GM19240 (cell line): Measurements from ENCODE around the gene PCAT7.
"Not testable (repeated sequence)": the region's sequence is repeated elsewhere in the genome, so short reads cannot be mapped to it uniquely, and the experiment has no call there.

Experiments used
- DNase-seq: peaks from one replicate; pipeline ENCODE4 v3.0.0; 2011; ENCODE audit warnings: low spot score; ENCODE audit not compliant: insufficient read length

PCAT7 gene

DNA sequence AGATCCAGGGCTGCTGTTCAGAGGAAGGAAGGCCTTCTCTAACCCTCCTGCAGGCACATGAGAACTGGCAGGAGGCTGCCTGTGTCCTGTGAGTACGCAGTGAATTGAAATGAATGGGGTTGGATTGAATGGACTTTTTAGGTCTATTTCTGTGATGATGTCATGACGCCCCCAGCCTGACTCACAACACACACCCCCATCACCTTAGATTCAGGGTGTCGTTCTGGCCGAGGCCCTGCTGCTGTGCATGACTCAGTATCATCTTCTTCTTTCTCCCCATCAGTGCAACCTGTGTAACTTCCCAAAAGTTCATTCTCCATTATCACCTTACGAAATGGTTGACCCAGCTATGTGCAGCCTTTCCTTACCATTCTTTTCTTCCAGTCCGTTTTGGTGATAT lies 5.4 kb downstream of the PCAT7 start:
- no peak for DNase-seq

DNA sequence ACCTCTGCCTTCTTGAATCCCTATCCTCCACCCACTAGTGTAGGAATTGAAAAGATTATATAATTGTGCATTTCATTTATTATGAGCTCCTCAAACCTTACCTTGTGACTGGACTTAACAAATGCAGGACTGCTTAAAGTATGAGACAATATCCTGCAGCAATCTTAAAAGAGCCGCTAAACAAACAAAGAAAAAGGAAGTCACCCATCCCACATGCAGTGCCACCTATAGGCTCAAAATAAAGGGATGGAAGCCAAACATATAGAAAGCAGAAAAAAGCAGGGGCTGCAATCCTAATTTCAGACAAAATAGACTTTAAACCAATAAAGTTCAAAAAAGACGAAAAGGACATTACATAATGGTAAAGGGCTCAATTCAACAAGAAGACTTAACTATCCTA lies 8.7 kb downstream of the PCAT7 start:
- no peak for DNase-seq

DNA sequence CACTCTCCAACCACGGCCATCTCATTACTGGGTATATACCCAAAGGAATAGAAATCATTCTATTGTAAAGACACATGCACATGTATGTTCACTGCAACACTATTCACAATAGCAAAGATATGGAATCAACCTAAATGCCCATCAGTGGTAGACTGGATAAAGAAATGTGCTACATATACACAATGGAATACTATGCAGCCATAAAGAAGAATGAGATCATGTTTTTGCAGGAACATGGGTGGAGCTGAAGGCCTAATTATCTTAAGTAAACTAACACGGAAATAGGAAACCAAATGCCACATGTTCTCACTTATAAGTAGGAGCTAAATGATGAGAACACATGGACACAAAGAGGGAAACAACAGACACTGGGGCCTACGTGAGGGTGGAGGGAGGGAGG lies 9.4 kb downstream of the PCAT7 start:
- DNase-seq = not testable (repeated sequence)

DNA sequence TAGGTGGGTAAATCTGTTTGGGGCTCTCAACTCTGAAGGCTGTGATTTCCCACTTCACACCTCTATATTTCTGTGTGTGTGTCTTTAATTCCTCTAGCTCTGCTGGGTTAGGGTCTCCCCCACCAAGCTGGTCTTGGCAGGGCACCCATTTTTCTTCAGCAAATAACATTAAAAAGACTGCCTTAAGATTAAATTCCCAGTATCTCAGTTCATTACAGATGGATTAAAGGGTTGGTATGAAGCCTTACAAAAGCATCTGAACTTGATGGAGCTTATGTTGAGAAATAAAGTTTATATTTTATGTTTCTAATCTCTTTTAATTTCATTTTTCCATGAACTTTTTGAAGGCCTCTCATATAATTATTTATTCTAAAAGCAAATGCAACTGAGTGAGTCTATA lies 11.7 kb downstream of the PCAT7 start:
- no peak for DNase-seq

- no peak for DNase-seq
These were observed 12.4 kb downstream of the PCAT7 start for GRCh38 chr9:94567271-94567670.

GRCh38 chr9:94568250-94568889 lies 13.5 kb downstream of the PCAT7 start:
- no peak for DNase-seq

- no peak for DNase-seq
These were observed 14.3 kb downstream of the PCAT7 start for GRCh38 chr9:94568972-94569712.

GRCh38 chr9:94576131-94576530 lies 21.2 kb downstream of the PCAT7 start:
- no peak for DNase-seq

DNA sequence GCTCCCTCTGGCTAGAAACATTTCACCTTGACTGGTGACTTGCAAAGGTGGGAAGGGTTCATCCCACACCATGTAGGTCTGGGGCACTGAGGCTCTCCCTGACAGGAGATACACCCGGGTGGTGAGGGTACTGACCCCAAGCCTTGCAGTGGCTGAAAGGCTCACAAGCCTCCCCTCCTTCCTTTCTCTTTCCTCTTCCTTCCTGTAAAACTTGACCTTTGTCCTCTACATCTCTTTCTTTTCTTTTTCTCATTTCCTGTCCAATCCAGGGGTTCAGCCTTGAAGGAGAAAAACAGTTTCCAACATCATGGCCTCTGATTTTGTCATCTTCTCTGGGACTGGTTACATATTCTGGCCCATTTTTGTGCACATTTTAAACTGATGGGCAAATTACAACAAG lies 22.2 kb downstream of the PCAT7 start:
- no peak for DNase-seq

DNA sequence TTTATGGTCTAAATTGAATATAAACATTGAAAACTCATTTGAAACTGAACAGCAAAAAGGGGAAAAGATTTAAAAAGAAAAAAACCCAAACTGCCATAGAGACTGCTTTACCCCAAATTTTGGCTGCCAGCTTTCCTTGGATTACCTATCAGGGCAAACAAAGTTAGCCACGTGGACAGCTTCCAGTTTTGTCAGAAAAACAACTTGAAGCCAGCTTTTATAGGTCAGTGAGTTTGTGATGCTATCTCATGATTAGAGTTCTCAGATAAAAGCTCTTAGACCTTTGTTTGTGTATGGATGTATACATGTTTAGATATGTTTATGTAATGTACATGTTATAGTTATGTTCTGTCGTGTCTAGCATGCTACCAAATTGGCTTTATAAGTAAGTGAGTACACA lies 22.7 kb downstream of the PCAT7 start:
- DNase-seq = no peak

DNA sequence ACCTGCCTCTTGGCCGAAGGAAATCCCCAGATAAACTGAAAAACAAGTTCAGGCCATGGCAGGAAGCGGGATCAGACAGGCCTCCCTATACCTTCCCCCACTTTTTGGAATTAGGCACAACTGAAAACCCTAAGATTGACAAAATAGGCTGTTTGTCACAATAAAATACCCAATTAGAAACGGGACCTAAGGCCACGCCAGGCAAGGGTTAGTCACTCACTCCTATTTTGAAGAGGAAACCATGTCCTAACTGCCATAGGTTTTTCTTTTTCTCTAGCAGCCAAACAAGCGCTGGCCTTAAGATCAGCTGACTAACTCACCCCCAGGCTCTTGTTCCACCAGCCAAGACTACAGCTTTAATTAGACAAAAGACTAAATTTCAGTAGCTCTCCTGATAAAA lies 26.8 kb downstream of the PCAT7 start:
- no peak for DNase-seq

DNA sequence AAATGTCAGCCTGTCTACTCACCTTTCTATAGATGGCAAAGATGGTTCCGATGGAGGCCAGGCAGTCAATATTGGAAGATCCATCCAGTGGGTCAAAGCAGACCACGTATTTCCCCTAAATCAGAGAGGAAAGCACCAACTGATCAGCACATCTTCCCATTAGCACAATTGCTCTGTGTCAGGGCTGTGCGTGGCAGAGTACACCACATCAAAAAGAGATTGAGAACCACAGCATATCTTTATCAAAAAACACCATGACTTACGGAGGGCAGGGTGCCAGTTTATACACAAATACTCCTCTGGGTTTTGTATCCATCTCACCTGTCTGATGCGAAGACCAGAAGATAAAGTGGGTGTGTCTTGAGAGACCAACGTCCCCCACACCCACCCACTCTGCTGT lies 29.7 kb downstream of the PCAT7 start:
- DNase-seq = no peak

- DNase-seq = no peak
These were observed 31.4 kb downstream of the PCAT7 start for GRCh38 chr9:94586316-94586715.

GRCh38 chr9:94586814-94587213 lies 31.9 kb downstream of the PCAT7 start:
- DNase-seq = no peak

DNA sequence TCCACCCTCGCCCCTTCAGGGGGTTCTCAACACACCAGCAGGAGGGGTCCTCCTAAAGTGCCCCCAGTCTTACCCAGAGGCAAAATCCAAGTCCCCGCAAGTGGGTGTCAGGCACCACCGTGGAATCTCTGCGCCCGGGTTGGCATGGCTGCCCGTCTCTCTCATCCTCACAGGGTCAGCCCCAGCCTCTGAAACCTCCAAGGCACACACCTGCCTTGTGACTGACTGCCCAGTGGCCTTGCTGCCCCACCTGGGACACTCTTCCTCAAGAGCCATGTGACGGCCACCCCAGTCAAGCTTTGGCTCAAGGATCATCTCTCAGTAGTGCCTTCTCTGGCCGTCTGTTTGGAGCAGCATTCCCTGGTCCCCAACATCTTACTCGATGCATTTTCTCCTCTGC lies 33.8 kb downstream of the PCAT7 start:
- DNase-seq = no peak

DNA sequence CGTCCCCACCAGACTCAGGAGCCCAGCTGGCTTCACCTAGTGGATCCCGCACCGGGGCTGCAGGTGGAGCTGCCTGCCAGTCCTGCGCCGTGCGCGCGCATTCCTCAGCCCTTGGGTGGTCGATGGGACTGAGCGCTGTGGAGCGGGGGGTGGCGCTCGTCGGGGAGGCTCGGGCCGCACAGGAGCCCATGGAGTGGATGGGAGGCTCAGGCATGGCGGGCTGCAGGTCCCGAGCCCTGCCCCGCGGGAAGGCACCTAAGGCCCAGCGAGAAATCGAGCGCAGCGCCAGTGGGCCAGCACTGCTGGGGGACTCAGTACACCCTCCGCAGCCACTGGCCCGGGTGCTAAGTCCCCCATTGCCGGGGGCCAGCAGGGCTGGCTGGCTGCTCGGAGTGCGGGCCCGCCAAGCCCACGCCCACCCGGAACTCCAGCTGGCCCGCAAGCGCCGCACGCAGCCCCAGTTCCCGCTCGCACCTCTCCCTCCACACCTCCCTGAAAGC lies 36.2 kb downstream of the PCAT7 start:
- not testable (repeated sequence) for DNase-seq

DNA sequence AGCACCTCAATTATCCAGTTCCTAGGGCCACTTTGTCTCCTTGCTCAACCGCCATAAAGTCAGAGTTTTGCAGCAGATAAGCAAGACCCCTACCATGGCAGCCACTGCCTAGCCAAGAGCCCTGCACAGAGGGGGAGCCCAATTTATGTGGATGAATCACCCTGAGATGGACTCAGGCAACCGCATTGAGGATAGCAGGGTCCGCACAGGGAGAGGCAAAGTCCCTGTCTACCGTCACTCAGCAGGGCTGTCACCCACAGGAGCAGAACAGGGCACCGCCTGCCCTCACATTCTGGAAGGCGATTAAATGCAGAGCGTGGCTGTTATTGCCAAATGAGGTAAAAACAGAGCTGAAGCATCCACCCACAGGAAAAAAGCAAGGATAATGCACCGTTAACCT lies 37.0 kb downstream of the PCAT7 start:
- no peak for DNase-seq

DNA sequence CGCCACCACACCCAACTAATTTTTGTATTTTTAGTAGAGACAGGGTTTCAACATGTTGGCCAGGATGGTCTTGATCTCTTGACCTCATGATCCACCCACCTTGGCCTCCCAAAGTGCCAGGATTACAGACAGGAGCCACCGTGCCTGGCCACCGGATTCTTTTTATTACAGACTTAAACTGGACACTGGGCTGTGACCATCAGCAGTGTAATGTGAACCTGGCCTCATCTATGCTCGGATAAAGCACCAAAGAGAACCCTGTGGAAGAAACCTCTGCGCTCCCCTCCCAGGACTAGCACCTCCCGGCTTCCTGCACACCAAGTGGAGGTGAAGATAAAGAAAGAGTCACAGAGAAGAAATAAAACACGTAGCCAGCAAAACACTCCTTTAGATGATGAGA lies 37.8 kb downstream of the PCAT7 start:
- DNase-seq = not testable (repeated sequence)

GRCh38 chr9:94593459-94594345 lies 38.8 kb downstream of the PCAT7 start, which contains the start of gene FBP2:
Gene FBP2, minus strand, starts transcription at chr9:94593824. Its CDS starts 98 bp downstream, at chr9:94593726.
- no peak for DNase-seq

- no peak for DNase-seq
These were observed 44.2 kb downstream of the PCAT7 start for GRCh38 chr9:94599102-94599501.

- no peak for DNase-seq
These were observed 45.4 kb downstream of the PCAT7 start for GRCh38 chr9:94600258-94600657.

DNA sequence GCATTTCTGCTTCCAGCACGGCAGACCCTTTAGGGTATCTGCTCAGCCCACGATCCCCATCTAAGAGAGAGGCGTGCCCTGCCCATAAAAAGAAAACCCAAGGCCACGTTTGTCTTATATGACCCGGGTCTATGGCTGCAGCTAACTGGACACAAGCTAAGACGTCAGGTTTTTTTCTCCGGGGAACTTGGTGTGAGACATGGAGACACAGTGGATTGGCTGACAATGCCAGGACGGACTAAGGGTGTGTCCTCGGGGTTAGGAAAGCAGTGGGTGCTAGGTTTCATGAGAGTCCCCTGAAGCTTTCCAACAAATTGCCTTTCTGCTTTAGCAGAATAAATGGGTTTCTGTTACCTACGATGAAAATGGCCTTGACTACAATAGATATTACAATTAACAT lies 45.8 kb downstream of the PCAT7 start:
- DNase-seq = no peak
